T-helper 1 cell (primary cell): Measurements from ENCODE around the gene MED10.
"Not testable (repeated sequence)": the region's sequence is repeated elsewhere in the genome, so short reads cannot be mapped to it uniquely, and the experiment has no call there.

Source experiments
- DNase-seq, 5 donors: peaks; one replicate each; pipeline ENCODE4 v3.0.0-alpha.2; 2012 to 2020

Gene MED10

GRCh38 chr5:6372251-6373080, 5.9 kb downstream of the MED10 start:
- DNase-seq = no peak

- DNase-seq = no peak
These were observed 7.1 kb downstream of the MED10 start for GRCh38 chr5:6371079-6371810.

- no peak for DNase-seq
These were observed 7.8 kb downstream of the MED10 start for GRCh38 chr5:6370580-6370979.

- no peak for DNase-seq
These were observed 12.3 kb downstream of the MED10 start for GRCh38 chr5:6365977-6366590.

- no peak for DNase-seq
These were observed 13.0 kb downstream of the MED10 start for GRCh38 chr5:6365142-6365976.

- DNase-seq = not testable (repeated sequence)
These were observed 14.8 kb downstream of the MED10 start for GRCh38 chr5:6363454-6364011.

GRCh38 chr5:6362846-6363245, 15.5 kb downstream of the MED10 start:
- no peak for DNase-seq

GRCh38 chr5:6361101-6361500, 17.2 kb downstream of the MED10 start:
- no peak for DNase-seq

GRCh38 chr5:6360323-6361072, 17.8 kb downstream of the MED10 start:
- DNase-seq = no peak

GRCh38 chr5:6359555-6360322, 18.6 kb downstream of the MED10 start:
- peak in 1 of 5 donors; percentile 61 for DNase-seq

GRCh38 chr5:6358434-6358820, 19.9 kb downstream of the MED10 start:
- no peak for DNase-seq

GRCh38 chr5:6357817-6358433, 20.4 kb downstream of the MED10 start:
- not testable (repeated sequence) for DNase-seq

- no peak for DNase-seq
These were observed 21.7 kb downstream of the MED10 start for GRCh38 chr5:6356578-6357164.

GRCh38 chr5:6355294-6355693, 23.1 kb downstream of the MED10 start:
- no peak for DNase-seq

GRCh38 chr5:6354848-6355247, 23.5 kb downstream of the MED10 start:
- no peak for DNase-seq

GRCh38 chr5:6353602-6354302, 24.6 kb downstream of the MED10 start:
- no peak for DNase-seq

- DNase-seq = no peak
These were observed 27.9 kb downstream of the MED10 start for GRCh38 chr5:6350277-6351090.

- no peak for DNase-seq
These were observed 29.0 kb downstream of the MED10 start for GRCh38 chr5:6349387-6349786.
